Measurements from ENCODE around the gene NUDC.
"Not testable (repeated sequence)": the region's sequence is repeated elsewhere in the genome, so short reads cannot be mapped to it uniquely, and the experiment has no call there.

The NUDC gene

DNA sequence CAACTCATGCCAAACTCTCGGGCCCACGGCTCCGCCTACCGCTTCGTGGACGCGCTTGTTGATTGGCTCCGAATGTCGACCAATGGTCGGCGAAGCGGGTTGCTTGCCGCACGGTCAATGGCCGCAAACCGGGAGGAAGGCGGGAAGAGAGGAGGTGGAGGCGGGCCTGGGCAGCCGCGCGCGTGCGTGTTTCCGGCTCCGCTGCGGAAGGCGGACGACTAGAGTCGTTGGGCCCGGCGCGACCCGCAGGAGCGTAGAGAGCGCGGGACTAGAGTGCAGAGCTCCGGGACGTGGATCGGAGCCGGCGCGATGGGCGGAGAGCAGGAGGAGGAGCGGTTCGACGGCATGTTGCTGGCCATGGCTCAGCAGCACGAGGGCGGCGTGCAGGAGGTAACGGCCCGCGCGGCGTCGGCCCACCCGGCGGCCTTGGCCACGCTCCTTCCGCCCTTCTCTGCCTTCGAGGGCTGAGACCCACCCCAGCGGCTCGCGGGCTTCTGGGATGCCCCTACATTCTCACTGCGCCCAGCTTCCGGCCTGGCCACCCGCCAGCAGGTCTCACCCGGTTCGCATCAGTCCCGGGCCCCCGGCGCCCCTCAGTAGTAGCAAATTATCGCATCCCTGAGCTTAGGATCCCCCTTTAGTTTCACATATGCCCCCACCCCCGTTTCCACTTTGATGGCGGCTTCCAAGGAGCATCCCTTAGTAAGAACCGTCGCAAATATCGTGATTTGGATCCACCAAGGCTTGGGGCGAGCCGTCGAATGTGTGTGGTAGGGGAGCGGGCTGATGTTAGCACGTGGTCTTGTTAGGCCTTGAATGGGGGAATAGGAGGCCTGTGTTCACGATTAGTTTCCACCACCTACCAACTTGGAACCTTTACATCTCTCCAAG lies at the start of gene NUDC:
NUDC (plus strand) TSS at position 204 of the 891 bp plus-strand sequence; CDS start at position 310, 106 bp downstream.
- DNase-seq (ENCODE audit: low read depth, low spot score) = peak; percentile 93

GRCh38 chr1:26873097-26873496 lies 48.4 kb upstream of the NUDC start:
- DNase-seq (ENCODE audit: low read depth, low spot score) = not testable (repeated sequence)

- DNase-seq (ENCODE audit: low read depth, low spot score) = no peak
These were observed 46.6 kb upstream of the NUDC start for GRCh38 chr1:26874896-26875295.

GRCh38 chr1:26877326-26877725 lies 44.2 kb upstream of the NUDC start:
- DNase-seq (ENCODE audit: low read depth, low spot score) = no peak

DNA sequence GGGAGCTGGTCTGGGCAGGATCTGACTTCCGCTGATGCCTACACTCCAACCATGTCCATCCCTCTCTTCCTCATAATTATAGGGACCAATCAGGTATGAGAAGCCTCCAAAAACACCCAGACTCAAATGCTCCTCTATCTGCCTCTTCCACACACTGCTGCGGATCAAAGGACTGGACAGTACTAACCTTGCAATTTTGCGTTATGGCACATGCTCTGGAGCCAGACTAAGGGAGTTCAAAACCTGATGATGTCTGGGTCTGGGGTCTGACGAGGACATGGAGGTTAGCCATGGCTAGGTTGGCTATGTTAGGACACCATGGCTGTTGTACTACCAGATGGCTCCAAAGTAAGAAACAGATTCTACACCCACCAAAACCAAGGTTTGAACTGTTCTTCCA lies 41.8 kb upstream of the NUDC start:
- no peak for DNase-seq (ENCODE audit: low read depth, low spot score)

GRCh38 chr1:26881611-26882010 lies 39.9 kb upstream of the NUDC start:
- DNase-seq (ENCODE audit: low read depth, low spot score) = not testable (repeated sequence)

- no peak for DNase-seq (ENCODE audit: low read depth, low spot score)
These were observed 38.7 kb upstream of the NUDC start for GRCh38 chr1:26882696-26883463.

DNA sequence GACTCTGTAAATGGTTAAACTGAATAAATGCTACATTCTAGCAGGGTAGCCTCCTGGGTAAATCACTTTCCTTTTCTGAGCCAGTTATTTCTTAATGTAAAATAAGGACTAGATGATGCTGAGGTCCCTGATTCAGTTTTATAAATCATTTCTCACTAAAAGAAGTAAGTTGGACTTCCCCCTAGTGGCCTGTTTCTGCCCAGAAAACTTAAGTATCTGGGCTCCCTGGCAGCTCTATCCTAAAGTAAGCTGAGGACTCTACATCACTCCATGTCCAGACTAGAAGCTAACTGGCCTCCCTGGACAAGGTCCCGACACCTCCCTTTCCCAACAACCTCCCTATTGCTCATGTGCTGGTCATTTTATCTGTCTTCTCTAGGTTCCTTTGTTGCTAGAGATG lies 34.4 kb upstream of the NUDC start:
- no peak for DNase-seq (ENCODE audit: low read depth, low spot score)

GRCh38 chr1:26888231-26888630 lies 33.3 kb upstream of the NUDC start:
- DNase-seq (ENCODE audit: low read depth, low spot score) = no peak

- peak; percentile 49 for DNase-seq (ENCODE audit: low read depth, low spot score)
These were observed 31.7 kb upstream of the NUDC start, which contains the start of gene GPN2 for GRCh38 chr1:26889551-26890466. GPN2 (minus strand) TSS chr1:26890283; CDS start chr1:26890096, 187 bp downstream.

DNA sequence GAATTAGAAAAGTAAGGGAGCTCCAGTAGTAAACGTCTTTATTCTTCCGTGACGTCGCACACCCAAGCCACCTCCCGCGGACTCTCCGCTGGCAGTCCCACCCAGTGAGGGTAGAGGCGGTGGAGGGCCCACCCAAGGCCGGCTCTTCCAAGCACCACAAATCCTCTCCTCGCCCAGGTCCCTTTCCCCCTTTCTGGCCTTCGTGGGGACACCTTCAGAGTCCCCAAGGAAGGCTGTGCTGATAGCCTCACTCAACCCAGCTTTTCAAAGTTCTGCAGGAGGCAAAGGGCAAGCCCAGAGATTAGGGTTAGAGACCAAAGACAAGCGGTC lies 31.1 kb upstream of the NUDC start:
- no peak for DNase-seq (ENCODE audit: low read depth, low spot score)

GRCh38 chr1:26894263-26894662 lies 27.3 kb upstream of the NUDC start:
- DNase-seq (ENCODE audit: low read depth, low spot score) = no peak

DNA sequence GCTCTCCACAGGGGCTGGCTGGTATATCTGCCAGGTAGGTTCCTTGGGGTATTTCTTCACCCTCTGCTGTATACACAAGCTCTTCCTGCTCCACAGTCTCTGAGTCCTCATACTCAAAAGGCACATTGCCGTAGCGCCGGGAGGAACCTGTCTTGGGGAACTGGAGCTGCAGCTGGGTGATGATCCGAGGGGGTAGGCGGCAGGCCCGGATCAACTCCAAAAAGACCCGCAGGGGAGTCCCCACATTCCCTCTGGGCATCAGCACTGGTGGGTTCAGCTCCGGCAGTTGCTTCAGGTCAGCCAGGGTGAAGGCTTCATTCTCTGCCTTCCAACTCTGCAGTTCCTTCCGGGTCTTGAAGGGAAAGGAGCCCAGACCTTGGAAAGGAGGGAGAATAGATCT lies 24.2 kb upstream of the NUDC start:
- DNase-seq (ENCODE audit: low read depth, low spot score) = no peak

GRCh38 chr1:26900001-26900814 lies 21.3 kb upstream of the NUDC start, which contains the start of gene GPATCH3:
GPATCH3 (minus strand) TSS chr1:26900467; CDS start chr1:26900442, 25 bp downstream.
- DNase-seq (ENCODE audit: low read depth, low spot score) = peak; percentile 76

- DNase-seq (ENCODE audit: low read depth, low spot score) = no peak
These were observed 20.6 kb upstream of the NUDC start for GRCh38 chr1:26900815-26901511.

GRCh38 chr1:26907071-26907917 lies 14.2 kb upstream of the NUDC start:
- no peak for DNase-seq (ENCODE audit: low read depth, low spot score)

DNA sequence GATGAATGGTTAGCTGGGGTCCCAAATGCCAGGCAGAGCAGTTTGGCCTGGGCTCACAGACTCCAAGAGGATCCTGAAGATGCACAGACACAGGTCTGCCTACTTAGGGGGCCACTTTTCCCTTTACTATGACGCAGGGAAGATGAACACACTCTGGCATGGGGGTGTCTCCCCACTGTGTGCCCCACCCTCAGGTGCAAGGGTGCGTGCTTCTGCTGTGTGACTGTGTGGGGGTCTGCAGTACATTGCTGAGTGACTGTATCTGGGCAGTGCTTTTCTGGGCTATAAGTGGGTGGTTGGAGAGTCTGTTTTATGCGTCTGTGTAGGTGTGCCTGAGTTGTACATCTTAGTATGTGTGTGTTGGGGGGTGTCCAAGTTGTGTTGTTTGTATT lies 11.6 kb upstream of the NUDC start:
- DNase-seq (ENCODE audit: low read depth, low spot score) = no peak

DNA sequence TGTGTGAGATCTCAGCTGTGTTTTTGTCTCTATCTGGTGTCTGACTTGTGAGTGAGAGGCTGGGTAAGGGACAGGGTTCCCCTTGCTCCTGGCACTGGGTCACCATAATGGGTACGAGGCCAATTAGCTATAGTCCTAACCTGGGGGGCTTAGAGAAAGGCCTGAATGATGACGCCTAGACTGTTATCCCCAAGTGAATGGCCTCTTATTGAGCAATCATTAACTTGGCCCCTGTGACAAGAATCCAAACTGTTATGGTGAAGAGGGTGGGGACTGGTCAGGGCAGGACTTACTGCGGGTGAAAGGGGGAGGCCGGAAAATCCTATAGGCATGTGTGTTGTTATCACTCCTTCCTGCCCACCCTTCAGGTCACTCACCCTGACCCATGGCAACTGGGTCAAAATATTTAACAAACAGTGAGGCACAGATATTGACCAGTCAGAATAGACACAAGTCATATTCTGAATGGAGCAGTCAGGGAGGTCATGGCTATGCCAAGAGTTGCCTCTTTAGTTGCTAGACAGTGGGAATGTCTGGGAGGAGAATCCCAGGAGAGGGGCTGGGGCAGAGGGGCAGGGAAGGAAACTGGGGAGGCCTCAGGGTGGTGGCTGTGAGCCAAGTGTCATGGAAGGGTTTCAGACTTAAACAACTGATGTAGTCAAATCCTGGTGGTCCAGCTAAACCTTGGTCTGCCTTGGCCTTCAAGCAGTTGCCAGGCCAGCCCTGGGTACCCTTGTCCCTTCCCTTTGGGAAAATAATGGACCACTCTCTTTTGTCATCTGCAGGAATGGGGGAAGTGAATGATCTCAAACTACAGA lies 11.0 kb upstream of the NUDC start:
- no peak for DNase-seq (ENCODE audit: low read depth, low spot score)

All from brain pericyte (primary cell).